BE2C (cell line): ENCODE data around the gene AKAP13.
"Not testable (repeated sequence)": the region's sequence is repeated elsewhere in the genome, so short reads cannot be mapped to it uniquely, and the experiment has no call there.

ENCODE experiments used
- DNase-seq: peaks from one replicate; pipeline ENCODE4 v3.0.0-alpha.2; 2020
- H3K27me3 ChIP-seq: fragments of 250-450 bp; sonication (Bioruptor Pico); 2 replicates; pipeline ENCODE4 v1.5.1; 2020; ENCODE audit warnings: mild to moderate bottlenecking
- H3K36me3 ChIP-seq: fragments of 250-450 bp; sonication (Bioruptor Pico); 2 replicates; pipeline ENCODE4 v1.5.1; 2020; ENCODE audit warnings: mild to moderate bottlenecking
- H3K4me1 ChIP-seq: fragments of 250-450 bp; sonication (Bioruptor Pico); 2 replicates; pipeline ENCODE4 v1.5.1; 2020
- H3K4me3 ChIP-seq: 2 replicates; pipeline ENCODE4 v1.5.1; 2011; ENCODE audit warnings: low read depth, low read length
- H3K9me3 ChIP-seq: fragments of 250-450 bp; sonication (Bioruptor Pico); 2 replicates; pipeline ENCODE4 v1.5.1; 2020
- CTCF ChIP-seq: IDR thresholded peaks from 2 replicates; pipeline ENCODE4 v1.5.1; 2012; ENCODE audit warnings: mild to moderate bottlenecking, low read depth, low read length

AKAP13 gene

DNA sequence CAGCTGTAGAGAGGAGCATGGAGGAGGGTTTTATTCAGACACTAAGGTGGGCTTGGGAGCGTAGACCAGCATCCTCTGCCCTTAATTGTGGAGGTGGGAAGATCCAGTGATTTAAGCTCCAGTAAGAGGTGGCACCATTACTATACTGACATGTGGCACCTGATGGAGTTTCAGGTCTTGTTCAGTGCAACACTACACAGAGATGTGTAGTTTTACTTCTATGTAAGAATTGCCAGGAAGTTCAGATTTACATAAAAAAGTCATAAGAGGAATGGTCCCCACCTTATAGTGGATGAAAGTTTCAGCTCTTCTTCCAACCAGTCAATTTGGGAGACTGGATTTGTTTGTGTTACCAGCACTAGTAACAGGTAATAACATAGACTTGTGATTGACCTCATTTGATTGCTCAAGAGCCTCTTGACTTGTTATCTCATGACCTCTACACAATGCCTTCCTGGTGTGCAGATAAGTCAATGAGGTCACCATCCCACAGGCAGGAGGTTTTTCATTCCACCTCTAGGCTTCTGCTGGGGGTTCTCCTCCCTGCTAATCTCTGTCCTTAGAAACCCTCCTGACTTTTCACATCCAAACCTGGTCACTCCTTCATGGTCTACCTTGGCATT is 33.8 kb upstream of the AKAP13 start:
- not testable (repeated sequence) for H3K36me3 ChIP-seq, H3K9me3 ChIP-seq, H3K4me1 ChIP-seq, H3K27me3 ChIP-seq, DNase-seq, H3K4me3 ChIP-seq

DNA sequence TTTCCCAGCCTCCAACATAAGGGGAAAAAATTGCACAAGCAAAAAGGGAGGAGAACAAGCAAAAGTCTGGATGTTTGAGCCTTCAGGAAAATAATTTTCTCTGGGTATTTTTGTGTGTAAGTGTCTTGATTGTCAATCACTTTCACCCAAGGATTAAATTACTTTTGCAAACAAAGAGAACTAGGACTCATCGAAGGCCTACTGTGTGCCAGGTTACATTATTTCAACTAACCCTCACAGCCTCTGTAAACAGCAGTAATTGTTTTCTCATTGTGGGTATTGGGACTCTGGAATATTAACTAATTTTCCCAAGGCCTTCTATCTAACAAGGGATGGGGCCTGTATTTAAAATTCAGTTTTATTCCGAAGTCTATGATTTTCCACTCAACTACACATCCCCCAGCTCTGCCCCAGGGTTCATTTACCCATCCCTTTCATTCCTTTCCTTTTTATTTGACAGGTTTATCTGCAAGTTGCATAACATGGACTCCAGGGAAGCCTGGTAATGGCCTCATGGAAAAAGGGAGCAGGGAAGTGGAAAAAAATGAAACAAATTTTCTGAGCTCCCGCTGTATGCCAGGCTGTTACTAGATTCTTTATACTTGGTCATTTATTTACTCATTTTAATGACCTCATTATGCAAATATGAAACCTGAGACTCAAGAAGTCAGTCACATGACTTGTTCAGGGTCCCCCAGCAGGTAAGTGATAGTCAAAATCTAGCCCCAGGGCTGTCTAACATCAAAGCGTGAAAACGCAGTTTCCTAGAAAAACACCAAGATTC is 32.9 kb upstream of the AKAP13 start:
- H3K36me3 ChIP-seq, H3K27me3 ChIP-seq, H3K4me1 ChIP-seq, H3K4me3 ChIP-seq, H3K9me3 ChIP-seq, DNase-seq: not testable (repeated sequence)

DNA sequence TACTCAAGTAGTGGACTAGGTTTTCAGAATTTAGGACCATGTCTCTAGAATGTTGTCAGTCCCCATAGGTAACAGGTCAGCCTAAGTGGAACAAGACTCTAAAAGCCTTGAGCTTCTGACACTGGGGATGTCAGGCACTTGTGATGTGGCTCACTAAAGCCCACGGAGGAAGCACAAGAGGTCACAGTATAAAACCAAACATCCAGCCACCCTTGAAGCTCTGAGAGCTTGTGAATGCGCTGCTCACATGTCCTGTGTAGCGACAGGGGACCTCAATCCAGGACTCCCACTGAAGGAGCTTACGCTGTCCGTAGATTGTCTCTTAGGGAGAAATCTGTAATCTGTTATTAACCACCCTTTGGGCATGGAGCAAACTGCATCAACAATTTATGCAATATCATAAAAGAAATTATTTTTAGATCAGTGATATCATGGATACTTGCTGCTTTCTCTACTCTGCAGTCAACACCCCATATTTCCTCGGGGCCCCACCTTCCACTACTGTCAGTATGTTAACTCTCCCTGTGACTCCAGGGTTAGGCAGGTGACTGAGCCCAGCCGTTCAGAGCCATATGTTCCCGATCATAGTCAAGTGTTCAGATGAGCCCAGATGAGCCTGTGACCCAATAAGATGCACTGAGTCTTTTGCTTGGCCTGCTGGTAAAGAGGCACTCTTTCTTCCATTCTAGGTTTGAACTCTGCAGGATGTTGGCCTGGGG is 32.2 kb upstream of the AKAP13 start:
- H3K36me3 ChIP-seq, H3K27me3 ChIP-seq, H3K4me1 ChIP-seq, DNase-seq, H3K4me3 ChIP-seq, H3K9me3 ChIP-seq: not testable (repeated sequence)

DNA sequence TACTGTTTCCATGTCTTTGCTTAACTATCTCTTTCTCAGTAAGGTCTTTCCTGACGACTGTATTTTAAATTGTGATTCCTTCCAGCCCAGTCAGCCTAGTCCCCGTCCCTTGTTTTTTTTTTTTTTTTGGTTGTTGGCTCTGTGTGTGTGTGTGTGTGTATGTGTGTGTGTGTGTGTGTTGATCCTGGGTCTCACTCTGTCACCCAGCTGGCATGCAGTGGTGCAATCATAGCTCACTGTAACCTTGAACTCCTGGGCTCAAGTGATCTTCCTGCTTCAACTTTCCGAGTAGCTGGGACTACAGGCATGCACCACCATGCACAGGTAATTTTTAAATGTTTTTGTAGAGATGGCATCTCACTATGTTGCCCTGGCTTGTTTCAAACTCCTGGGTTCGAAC is 31.3 kb upstream of the AKAP13 start:
- H3K36me3 ChIP-seq, H3K9me3 ChIP-seq, H3K27me3 ChIP-seq, DNase-seq, H3K4me1 ChIP-seq, H3K4me3 ChIP-seq: not testable (repeated sequence)

DNA sequence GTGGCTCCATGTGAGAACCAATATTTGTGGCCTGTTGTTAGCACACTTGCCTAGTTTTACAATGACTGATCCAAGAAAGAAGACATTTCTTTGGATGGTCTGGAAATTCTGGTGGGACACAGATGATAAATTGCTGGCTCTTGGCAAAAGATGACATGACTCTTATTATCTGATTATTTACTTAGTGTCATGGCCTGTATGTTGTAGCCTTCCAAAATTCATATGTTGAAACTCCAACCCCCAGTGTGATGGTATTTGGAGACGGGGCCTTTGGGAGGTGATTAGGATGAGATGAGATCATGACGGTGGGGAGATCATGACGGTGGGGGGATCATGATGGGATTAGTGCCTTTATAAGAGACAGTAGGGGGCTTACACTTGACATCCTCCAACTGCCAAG is 30.0 kb upstream of the AKAP13 start:
- Histone ChIP-seq H3K4me3 (no peak overlapping the region), H3K36me3 (no peaks in the 10 kb centered on the region), H3K4me1 (no peaks in the 10 kb centered on the region), H3K9me3 (no peaks in the 10 kb centered on the region), H3K27me3 (no peaks in the 10 kb centered on the region)
- no peak for TF ChIP-seq CTCF
- DNase-seq: no peak

DNA sequence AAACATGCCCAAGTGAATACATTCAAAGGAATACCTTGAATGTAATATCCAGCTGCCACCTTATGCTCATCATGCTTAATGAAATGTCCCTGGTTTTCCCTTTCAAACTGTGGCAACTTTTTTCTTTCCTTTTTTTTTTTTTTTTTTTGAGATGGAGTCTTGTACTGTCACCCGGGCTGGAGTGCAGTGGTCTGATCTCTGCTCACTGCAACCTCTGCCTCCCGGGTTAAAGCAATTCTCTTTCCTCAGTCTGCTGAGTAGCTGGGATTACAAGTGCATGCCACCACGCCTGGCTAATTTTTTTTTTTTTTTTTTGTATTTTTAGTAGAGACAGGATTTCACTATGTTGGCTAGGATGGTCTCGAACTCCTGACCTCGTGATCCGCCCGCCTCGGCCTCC is 28.9 kb upstream of the AKAP13 start:
- DNase-seq, H3K9me3 ChIP-seq, H3K27me3 ChIP-seq: not testable (repeated sequence)

DNA sequence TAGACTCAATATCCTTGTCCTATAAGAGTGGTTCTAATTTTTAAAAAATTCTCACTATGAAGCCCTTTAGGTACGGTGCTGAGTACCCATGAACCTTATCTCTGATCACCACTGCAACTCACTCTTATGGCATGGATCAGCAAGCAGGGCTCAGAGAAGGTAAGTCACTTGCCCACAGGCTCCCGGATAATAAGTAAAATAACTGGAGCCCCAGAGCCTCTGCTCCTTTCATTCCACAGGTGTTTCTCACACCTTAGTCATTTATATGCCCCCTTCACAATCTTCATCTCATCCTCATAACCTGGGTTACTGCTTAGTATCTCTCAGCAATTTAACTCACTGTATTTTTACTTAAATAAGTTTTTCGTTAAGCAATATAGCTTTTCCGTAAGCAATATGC is 28.4 kb upstream of the AKAP13 start:
- no peak for DNase-seq
- TF ChIP-seq CTCF: no peak
- Histone ChIP-seq H3K4me3 (no peak overlapping the region), H3K4me1 (no peaks in the 10 kb centered on the region), H3K9me3 (no peaks in the 10 kb centered on the region), H3K36me3 (no peaks in the 10 kb centered on the region), H3K27me3 (no peaks in the 10 kb centered on the region)

More for the DNA sequence above, 28.9 kb upstream of the AKAP13 start:
- H3K4me3 ChIP-seq, H3K36me3 ChIP-seq, H3K4me1 ChIP-seq: not testable (repeated sequence)

GRCh38 chr15:85353516-85353915 is 26.9 kb upstream of the AKAP13 start:
- no peaks in the 10 kb centered on the region for H3K9me3 ChIP-seq
- TF ChIP-seq CTCF: no peak

More at GRCh38 chr15:85353516-85353915, 26.9 kb upstream of the AKAP13 start:
- Histone ChIP-seq H3K27me3 (no peaks in the 10 kb centered on the region), H3K36me3 (no peaks in the 10 kb centered on the region), H3K4me1 (no peaks in the 10 kb centered on the region), H3K4me3 (no peak overlapping the region)
- DNase-seq: no peak
